Spleen (tissue), 11 donors: ENCODE measurements around the gene MAN2A2. TPM values are rescaled to one million over a fixed set of nuclear protein-coding genes. Genes with fewer than 3 reads are reported as not detected.

Experiments
- DNase-seq: peaks from one replicate; pipeline ENCODE4 v3.0.0-alpha.2; 2020
- H3K27ac ChIP-seq, 8 donors: fragments of 200-600 bp; sonication (generic) in 7 of 8; 1 replicate in 4 of 8; 2 replicates in 4 of 8; pipeline versions ENCODE4 v1.5.0 to v1.8.0; 2016 to 2021; ENCODE audit warnings: inconsistent platforms in 4 of 8, mild to moderate bottlenecking in 4 of 8, moderate library complexity in 1 of 8
- H3K27me3 ChIP-seq, 7 donors: fragments of 200-600 bp; sonication (generic) in 6 of 7; replicated peaks in 1 of 7; 1 replicate in 4 of 7; 2 replicates in 3 of 7; pipeline versions ENCODE4 v1.5.0 to v1.8.0; 2016 to 2021; ENCODE audit warnings: inconsistent platforms in 3 of 7, mild to moderate bottlenecking in 1 of 7
- H3K36me3 ChIP-seq, 6 donors: fragments of 200-600 bp; sonication (generic) in 5 of 6; 1 replicate in 4 of 6; 2 replicates in 2 of 6; pipeline versions ENCODE4 v1.5.0 to v1.8.0; 2016 to 2021; ENCODE audit warnings: inconsistent platforms in 2 of 6
- H3K4me1 ChIP-seq, 6 donors: fragments of 200-600 bp; sonication (generic) in 5 of 6; 1 replicate in 3 of 6; 2 replicates in 3 of 6; pipeline versions ENCODE4 v1.5.0 to v1.8.0; 2016 to 2021; ENCODE audit warnings: inconsistent platforms in 3 of 6
- H3K4me3 ChIP-seq, 8 donors: fragments of 200-600 bp; sonication (generic) in 7 of 8; 1 replicate in 4 of 8; 2 replicates in 4 of 8; pipeline versions ENCODE4 v1.5.0 to v1.8.0; 2016 to 2021; ENCODE audit warnings: inconsistent platforms in 4 of 8, mild to moderate bottlenecking in 4 of 8, moderate library complexity in 2 of 8
- H3K9me3 ChIP-seq, 8 donors: fragments of 200-600 bp; sonication (generic) in 7 of 8; 1 replicate in 4 of 8; 2 replicates in 4 of 8; pipeline versions ENCODE4 v1.5.0 to v1.8.0; 2016 to 2021; ENCODE audit warnings: inconsistent platforms in 4 of 8
- CTCF ChIP-seq, 11 experiments: fragments of 200-600 bp in 7 of 11; fragments of 450-650 bp in 4 of 11; sonication (generic) in 4 of 11; IDR thresholded peaks in 8 of 11; conservative IDR thresholded peaks in 3 of 11; 1 replicate in 7 of 11; 2 replicates in 4 of 11; pipeline versions ENCODE4 v1.4.0 to v1.8.0; 2016 to 2021; ENCODE audit warnings: antibody characterized with exemption in 11 of 11, inconsistent platforms in 4 of 11, mild to moderate bottlenecking in 1 of 11
- POLR2A ChIP-seq, 3 donors: fragments of 450-650 bp; IDR thresholded peaks; one replicate each; pipeline ENCODE4 v1.5.1; 2017; ENCODE audit warnings: antibody characterized with exemption in 3 of 3, mild to moderate bottlenecking in 1 of 3
- POLR2AphosphoS5 ChIP-seq, 3 donors: sonication (generic); formaldehyde crosslinking; IDR thresholded peaks; one replicate each; pipeline ENCODE4 v1.5.1; 2017; ENCODE audit warnings: antibody characterized with exemption in 3 of 3
- WGBS, 5 donors: extraction: QIAGEN DNeasy Blood & Tissue Kit in 3 of 5; methylation state at CpG; one replicate each; pipeline versions ENCODE4 v1.1.5 to v1.1.7; 2013 to 2018; 5-methylcytosine and 5-hydroxymethylcytosine counted together
- intact Hi-C: fragments of 100-400 bp; cut with DNase I; formaldehyde crosslinking; loops from one replicate; pipeline ENCODE4 v1.15.0; 2023; ENCODE audit warnings: low total_unique reads
- polyA plus RNA-seq, 3 donors: library from polyadenylated mRNA; stranded (reverse); fragments of 200-250 nt; gene quantifications; one replicate each; pipeline ENCODE4 v1.2.1, GENCODE V29; 2013
- total RNA-seq, 7 donors: library from RNA; depleted of rRNA in 3 of 7; stranded (reverse); fragments of >200 nt in 3 of 7; fragmentation: NEBNext Ultra II Directional in 4 of 7; extraction: Animal tissue kit (Norgen Biotek cat#: 25700) in 4 of 7; gene quantifications; one replicate each; pipeline versions ENCODE4 v1.1.0 to v1.2.1, GENCODE V29; 2016 to 2021
- donor health status: healthy with polysubstance abuse.
- donor health status: DM: no; HTN: no; CAD: no; lungs with moderate emphysema.
- donor health status: DM: no; HTN: no; CAD: no.
- donor health status: Bipolar disorder and iron deficiency.
- donor health status: healthy.
- donor health status: DM: no; HTN: no; CAD: no.
- donor health status: DM: yes; HTN: yes; CAD: no.

The MAN2A2 gene
- total and polyA plus RNA-seq, 10 donors: 13.7 to 167 (median 110) TPM

GRCh38 chr15:90890839-90891238, 12.3 kb upstream of the MAN2A2 start:
- peaks cover 0 to 8% (median 0%) of the 10 kb centered on the region in 7 donors for H3K27me3 ChIP-seq
- DNase-seq: peak; percentile 74
- peak overlapping the region in 5 of 8 donors; percentile 27 to 98 (median 33) for H3K27ac ChIP-seq
- 74 to 100% (median 76%) methylated on average over 10 to 12 of the region's 12 CpGs for WGBS, 5 donors
- H3K4me1 ChIP-seq: peaks cover 13 to 99% (median 68%) of the 10 kb centered on the region in 6 donors
- intact Hi-C loops: no loop called here
- TF ChIP-seq POLR2AphosphoS5 (IDR thresholded peaks at IDR 0.05) (peak in 2 of 3 donors; percentile 33 to 54), CTCF (IDR thresholded peaks at IDR 0.05 in 8 of 11, conservative IDR thresholded peaks at IDR 0.05 in 3 of 11) (no peak)
- peak overlapping the region in 2 of 8 donors; percentile 13 to 80 for H3K4me3 ChIP-seq
- peaks cover 9 to 99% (median 77%) of the 10 kb centered on the region in 6 donors for H3K36me3 ChIP-seq
- H3K9me3 ChIP-seq: no peaks in the 10 kb centered on the region

- Histone ChIP-seq H3K4me1 (peaks cover 8 to 99% (median 68%) of the 10 kb centered on the region in 6 donors), H3K27ac (peak overlapping the region in 4 of 8 donors; percentile 3 to 98 (median 36)), H3K9me3 (no peaks in the 10 kb centered on the region), H3K27me3 (peaks cover 0 to 8% (median 0%) of the 10 kb centered on the region in 7 donors), H3K36me3 (peaks cover 9 to 100% (median 80%) of the 10 kb centered on the region in 6 donors), H3K4me3 (no peak overlapping the region)
- DNase-seq: no peak
- 79 to 92% (median 90%) methylated on average over 8 of the region's 8 CpGs for WGBS, 5 donors
- intact Hi-C loops: no loop called here
- peak in 2 of 3 donors; percentile 9 to 57 for TF ChIP-seq POLR2AphosphoS5 (IDR thresholded peaks at IDR 0.05)
- no peak for TF ChIP-seq CTCF (IDR thresholded peaks at IDR 0.05 in 8 of 11, conservative IDR thresholded peaks at IDR 0.05 in 3 of 11)
These were observed 11.7 kb upstream of the MAN2A2 start for GRCh38 chr15:90891346-90891949.

- peaks cover 9 to 100% (median 76%) of the 10 kb centered on the region in 6 donors for H3K36me3 ChIP-seq
- intact Hi-C loops: no loop called here
These were observed 11.1 kb upstream of the MAN2A2 start for GRCh38 chr15:90892023-90892422.

GRCh38 chr15:90892498-90893174, 10.5 kb upstream of the MAN2A2 start:
- TF ChIP-seq POLR2A (IDR thresholded peaks at IDR 0.05) (no peak), CTCF (IDR thresholded peaks at IDR 0.05 in 8 of 11, conservative IDR thresholded peaks at IDR 0.05 in 3 of 11) (peak in 1 of 11 experiments; percentile 6), POLR2AphosphoS5 (IDR thresholded peaks at IDR 0.05) (peak in 1 of 3 donors; percentile 28)
- 82 to 89% (median 87%) methylated on average over 23 to 29 of the region's 29 CpGs for WGBS, 5 donors
- DNase-seq: peak; percentile 68
- Histone ChIP-seq H3K27ac (peak overlapping the region in 3 of 8 donors; percentile 3 to 98 (median 46)), H3K9me3 (no peaks in the 10 kb centered on the region), H3K4me1 (peaks cover 12 to 99% (median 66%) of the 10 kb centered on the region in 6 donors), H3K4me3 (no peak overlapping the region), H3K27me3 (peaks cover 0 to 8% (median 0%) of the 10 kb centered on the region in 7 donors), H3K36me3 (peaks cover 9 to 94% (median 71%) of the 10 kb centered on the region in 6 donors)
- intact Hi-C loops: no loop called here

More at GRCh38 chr15:90892023-90892422, 11.1 kb upstream of the MAN2A2 start:
- WGBS, 5 donors: 85 to 95% (median 91%) methylated on average over 11 of the region's 11 CpGs
- Histone ChIP-seq H3K27me3 (peaks cover 0 to 8% (median 0%) of the 10 kb centered on the region in 7 donors), H3K9me3 (no peaks in the 10 kb centered on the region), H3K27ac (peak overlapping the region in 4 of 8 donors; percentile 3 to 98 (median 30)), H3K4me3 (no peak overlapping the region), H3K4me1 (peaks cover 12 to 99% (median 68%) of the 10 kb centered on the region in 6 donors)
- no peak for DNase-seq
- TF ChIP-seq POLR2A (IDR thresholded peaks at IDR 0.05): no peak
